GM19455 (cell line): ENCODE measurements around the gene SLC9C2.
"Not testable (repeated sequence)": the region's sequence is repeated elsewhere in the genome, so short reads cannot be mapped to it uniquely, and the experiment has no call there.

Experiments
- ATAC-seq: cut with Tn5 transposase; IDR thresholded peaks from one replicate; pipeline ENCODE4 v1.9.1; 2021; ENCODE audit not compliant: unreplicated experiment

SLC9C2 gene

DNA sequence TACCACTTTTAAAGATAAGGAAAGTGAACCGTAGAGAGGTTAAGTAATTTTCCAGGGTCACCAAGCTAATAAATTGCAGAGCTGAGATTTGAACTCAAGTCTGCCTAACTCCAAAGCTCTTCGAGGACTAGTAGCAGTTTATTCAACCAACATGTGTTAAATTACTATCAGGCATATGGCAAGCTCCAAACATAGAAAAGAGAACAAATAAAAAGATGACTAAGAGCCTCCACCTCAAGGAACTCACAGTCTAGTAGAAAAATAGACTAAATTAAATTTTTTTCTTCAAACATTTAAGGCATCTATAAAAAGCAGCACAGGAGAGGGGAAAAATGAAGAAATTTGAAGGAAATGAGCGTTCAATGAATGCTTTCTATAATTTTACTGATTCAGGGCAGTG is 22.2 kb downstream of the SLC9C2 start:
- ATAC-seq = no peak

DNA sequence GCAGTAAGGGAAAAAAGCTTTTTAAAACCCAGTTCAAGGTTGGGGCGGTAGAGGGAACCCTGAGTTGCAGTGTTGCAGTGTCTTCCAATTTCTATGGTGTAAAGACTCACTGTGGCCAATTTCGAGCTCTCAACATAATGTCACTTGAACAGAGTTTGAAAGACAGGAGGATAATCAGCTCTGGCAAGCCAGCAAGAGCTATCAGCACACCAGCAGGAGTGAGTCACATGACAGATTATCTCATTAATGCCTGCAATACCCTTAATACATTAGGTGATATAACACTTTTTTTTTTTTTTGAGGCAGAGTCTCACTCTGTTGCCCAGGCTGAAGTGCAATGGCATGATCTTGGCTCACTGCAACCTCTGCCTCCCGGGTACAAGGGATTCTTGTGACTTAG is 22.8 kb downstream of the SLC9C2 start:
- no peak for ATAC-seq

DNA sequence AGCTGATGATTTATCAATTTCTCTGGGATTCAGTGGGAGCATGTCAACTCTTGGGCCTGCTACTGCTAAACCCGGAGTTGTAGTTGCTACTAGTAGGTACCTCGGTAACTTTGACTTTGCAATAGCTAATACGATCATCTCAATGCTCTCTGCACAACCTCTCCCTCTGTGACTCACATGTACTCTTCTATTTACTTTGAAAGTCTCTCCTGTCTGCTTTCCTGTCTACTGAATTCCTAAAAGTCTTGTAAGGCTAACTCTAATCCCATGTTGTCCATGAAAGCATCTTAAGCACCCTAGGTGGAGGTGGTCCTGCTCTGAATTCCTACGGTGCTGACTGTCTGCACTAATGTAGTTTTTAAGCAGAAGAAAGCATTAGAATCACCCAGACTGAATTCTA is 29.3 kb downstream of the SLC9C2 start:
- no peak for ATAC-seq

DNA sequence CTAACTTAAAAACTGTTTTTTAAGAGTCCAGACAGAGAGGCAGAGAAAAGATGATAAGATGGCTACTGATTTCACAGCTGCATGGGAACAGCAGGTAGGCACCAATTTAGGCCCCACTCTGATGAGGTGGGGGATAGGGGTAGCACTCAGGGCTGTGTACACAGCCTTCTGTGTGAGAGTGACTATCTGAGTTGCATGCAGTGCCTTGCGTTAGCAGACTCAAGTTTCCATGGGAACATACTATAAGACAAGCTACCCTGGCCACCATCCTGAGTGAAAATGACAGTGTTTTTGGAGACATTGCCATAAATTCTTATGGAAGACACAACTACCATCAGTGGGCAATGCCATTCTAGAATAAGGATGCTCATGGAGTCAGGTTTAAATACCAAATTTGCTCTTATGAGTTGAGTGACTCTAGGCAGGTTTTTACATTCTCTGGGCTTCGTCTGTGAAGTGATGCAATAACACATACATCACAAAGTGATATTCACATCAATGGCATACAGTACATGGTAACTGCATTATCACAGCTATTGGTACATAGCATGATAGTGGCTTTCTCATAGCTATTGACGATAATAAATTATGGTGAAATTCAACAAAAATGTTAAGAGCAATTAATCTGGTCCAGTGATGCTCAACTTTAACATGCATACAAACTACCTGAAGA is 30.5 kb downstream of the SLC9C2 start:
- no peak for ATAC-seq

DNA sequence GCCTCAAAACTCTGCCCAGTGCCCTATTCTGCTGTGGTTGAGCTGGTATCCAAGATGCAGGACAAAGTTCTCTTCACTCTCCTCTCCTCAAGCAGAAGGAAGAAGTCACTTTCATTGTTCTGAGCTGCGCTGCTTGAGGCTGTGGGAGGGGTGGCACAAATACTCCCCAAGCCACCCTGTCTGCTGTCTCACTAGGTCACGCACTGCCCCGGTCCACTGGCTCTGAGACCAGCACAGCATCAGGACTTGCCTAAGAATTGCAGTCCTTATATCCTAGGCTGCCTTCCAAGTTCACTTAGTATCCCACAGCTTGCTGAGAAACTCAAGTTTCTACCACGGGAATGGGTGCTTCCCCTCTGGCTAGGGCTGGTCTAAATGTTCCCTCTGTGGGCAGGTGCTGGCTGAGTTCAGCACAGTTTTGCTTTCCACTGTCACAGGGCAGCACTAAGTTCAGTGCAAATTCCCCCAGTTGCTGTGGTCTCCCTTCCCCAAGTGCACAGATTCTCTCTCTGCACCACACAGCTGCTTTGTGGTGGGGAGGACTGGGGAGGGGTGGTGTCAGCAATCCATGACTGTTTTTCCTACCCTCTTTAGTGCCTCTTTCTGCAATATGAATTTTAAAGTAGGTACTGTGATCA is 32.4 kb downstream of the SLC9C2 start:
- ATAC-seq = no peak

DNA sequence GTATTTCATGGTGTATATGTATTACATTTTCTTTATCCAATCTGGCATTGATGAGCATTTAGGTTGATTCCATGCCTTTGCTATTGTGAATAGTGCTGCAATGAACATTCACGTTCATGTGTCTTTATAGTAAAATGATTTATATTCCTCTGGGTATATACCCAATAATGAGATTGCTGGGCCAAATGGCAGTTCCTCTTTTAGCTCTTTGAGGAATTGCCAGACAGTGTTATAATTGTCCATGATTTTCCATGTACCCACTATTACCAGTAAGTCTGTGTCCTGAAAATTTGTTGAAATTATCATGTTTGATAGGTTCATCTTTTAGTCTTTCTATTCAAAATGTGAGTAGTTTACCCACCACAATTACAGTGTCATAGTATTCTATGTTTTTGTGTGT is 34.4 kb downstream of the SLC9C2 start:
- ATAC-seq = no peak

DNA sequence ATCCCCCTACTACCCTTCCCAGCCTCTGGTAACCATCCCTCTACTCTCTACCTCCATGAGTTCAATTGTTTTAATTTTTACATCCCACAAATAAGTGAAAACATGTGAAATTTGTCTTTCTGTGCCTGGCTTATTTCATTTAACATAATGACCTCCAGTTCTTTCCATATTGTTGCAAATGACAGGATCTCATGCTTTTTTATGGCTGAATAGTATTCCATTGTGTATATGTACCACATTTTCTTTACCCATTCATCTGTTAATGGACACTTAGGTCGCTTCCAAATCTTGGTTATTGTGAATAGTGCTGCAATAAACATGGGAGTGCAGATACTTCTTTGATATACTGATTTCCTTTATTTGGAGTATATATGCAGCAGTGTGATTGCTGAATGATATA is 39.0 kb downstream of the SLC9C2 start:
- not testable (repeated sequence) for ATAC-seq

DNA sequence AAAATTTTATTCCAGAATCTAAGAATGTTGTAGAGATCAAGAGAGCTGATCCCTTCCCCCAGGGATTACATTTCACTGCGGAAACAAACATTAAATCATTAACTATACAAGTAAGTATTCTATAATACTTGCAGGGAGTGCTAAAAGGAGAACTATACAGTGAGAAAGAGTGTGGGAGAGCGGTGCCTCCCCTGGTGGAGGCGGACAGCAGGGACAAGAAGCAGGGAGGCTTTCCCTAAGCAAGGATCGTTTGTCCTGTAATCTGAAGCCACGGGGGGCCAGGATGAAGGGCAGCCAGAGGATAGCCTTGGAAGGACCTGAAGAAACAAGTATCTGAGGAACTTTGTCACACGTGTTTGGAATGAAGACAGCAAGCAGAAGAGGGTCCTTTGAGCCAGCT is 40.1 kb downstream of the SLC9C2 start:
- ATAC-seq = no peak

DNA sequence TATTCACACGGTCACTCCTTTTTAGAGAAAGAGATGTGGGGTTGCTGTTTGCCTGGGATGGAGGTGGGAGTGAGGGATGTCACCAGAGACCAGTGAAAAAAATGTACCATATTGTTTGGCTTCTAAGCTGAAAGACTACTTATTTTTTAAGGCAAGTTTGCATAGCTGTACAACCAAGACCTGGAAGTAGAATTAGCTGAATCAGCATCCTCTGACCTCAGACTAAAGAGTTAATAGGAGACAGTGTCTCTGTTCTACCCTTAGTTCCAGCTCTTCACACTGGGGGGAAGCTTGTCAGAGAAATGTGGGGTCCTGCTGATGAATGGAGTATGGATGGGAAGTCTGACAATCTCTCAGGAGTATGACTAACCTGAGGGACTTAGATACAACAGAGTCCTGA is 41.6 kb downstream of the SLC9C2 start:
- ATAC-seq = no peak

DNA sequence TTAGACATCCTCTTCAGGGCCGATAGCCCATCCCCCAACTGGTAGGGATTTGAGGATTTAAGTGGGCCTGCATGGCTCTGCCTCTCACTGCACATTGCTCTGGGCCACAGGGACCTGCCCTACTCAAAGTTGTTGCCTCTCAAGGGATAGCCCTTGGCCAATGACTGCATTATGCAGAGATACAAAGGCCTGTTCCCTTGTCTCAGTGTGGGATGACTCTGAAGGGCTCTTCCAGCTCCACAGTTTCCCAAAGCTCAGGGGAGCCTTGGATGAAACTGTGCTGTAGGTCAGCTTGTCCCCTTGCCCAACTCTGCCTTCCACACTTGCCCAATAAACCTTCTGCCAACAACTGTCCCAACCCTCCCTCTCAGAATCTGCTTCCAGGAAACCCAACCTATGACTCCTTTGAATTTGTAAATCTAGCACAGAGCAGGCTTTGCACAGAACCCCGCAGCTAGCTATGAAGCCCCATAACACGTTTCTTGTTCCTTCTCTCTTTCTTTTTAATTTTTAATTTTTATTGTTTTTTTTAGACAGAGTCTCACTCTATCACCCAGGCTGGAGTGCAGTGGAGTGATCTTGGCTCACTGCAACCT is 42.5 kb downstream of the SLC9C2 start:
- ATAC-seq = no peak

DNA sequence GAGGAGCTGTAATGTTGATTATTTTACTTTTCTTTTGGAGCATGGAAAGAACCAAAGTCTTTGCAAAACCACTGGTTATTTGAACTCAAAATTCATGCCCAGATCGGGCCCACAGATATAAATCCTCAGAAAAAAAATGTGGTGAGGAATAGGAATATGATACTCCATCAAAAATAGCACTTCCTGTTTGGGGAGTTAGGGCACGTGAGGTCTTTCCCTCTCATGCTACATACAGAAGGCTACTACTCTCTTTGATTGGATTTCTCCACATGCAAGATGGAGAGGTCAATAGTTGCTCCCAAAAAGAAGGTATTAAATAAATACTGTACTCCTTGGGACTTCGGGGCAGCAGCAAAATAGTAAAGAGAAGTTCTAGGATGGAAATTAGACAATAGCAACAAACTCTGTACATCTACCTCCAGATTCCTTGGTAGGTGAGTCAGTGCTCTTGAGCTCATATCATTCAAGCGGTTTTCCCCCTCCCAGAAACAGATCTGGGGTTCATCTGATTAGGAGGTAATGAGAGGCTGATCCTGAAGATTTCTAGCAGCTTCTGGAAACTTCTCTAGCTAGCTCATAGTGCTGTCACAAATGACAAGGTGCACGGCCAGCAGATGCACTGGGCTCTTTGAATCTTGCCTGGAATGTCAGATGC is 47.1 kb downstream of the SLC9C2 start:
- no peak for ATAC-seq

DNA sequence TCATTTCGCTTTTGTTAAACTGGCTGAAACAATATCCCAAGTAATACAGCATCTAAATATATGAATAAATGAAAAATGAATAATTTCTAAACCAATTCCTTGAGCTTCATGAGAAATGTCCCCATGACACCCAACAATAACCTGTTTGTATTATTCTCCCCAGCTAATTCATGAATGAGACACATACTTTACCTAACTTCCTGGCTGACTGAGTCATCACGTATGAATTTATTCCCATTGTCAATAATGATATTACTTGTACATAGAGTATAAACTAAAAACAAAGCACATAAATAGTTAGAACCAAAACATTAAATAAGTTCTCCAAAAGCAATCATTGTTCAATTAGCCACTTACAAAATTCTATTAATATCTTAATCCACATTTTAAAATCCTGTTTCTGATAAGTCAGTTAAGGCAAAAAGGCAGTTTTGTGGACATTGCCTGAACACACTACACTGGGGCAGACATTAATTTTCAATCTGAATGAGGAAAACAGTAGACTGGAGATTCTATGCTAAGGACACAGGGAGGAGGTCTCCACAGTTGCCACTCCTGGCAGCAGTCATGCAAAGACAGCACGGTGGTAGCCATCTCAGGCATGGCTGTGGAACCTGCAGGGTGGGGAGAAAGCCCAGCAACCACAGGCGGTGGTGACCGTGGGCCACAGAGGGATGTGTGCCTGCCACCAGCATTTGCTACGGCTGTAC is 48.2 kb downstream of the SLC9C2 start:
- ATAC-seq = no peak

DNA sequence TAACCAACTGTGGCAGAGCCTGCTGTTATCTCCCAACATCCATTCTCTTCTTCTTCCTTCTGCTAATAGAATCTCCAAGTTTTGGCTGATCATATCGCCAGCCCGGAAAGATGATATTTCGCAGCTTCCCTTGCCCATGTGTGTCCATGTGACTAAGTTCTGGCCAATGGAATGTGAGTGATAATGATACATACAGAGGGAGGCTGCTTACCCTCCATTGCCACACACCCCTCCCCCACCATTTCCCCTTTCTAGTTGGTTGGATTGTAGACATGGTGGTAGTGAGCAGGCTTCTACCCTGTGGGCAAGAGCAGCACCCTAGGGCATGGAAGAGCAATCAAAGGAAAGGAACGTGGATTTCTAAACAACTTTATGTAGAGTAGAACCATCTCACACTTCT is 48.8 kb downstream of the SLC9C2 start:
- ATAC-seq = no peak

DNA sequence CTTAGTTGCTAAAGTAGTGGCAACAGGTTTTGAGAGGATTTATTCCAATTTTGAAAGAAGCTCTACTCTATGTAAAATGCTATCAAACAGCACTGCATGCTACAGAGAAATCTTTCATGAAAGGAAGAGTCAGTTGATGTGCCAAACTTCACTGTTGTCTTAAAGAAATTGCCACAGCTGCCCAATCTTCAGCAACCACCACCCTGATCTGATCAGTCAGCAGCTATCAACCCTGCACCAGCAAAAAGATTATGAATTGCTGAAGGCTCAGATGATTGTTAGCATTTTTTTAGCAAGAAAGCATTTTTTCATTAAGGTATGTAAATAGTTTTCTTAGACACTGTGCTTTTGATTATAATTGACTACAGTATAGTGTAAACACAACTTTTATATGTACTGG is 49.6 kb downstream of the SLC9C2 start:
- ATAC-seq = no peak

DNA sequence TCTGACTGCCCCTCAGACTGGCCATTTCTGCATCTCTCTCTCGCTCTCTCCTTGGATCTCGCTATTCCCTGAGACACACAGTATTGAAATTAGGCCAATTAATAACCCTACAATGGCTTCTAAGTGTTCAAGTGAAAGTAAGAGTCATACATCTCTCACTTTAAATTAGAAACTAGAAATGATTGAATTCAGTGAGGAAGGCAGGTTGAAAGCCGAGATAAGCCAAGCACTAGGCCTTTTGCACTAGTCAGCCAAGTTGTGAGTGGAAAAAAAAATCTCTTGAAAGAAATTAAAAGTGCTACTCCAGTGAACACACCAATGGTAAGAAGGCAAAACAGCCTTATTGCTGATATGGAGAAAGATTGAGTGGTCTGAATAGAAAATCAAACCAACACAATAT is 51.2 kb downstream of the SLC9C2 start:
- ATAC-seq = no peak

DNA sequence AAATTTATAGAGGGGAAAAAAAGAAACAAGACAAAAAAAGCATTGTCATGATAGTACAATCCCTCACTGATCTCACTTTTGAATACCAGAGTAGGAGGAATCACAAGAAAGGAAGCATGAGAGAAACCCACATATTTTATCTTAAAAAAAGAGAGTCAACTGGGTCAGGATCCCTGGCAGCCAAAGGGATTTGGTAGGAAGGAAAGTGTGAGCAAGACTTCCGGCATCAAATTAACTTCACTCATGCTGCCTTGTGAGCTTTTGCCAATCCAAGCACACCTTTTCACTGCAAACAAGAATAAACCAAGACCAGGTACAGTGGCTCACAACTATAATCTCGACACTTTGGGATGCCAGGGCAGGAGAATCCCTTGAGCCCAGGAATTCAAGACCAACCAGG is 53.1 kb downstream of the SLC9C2 start:
- ATAC-seq = no peak

DNA sequence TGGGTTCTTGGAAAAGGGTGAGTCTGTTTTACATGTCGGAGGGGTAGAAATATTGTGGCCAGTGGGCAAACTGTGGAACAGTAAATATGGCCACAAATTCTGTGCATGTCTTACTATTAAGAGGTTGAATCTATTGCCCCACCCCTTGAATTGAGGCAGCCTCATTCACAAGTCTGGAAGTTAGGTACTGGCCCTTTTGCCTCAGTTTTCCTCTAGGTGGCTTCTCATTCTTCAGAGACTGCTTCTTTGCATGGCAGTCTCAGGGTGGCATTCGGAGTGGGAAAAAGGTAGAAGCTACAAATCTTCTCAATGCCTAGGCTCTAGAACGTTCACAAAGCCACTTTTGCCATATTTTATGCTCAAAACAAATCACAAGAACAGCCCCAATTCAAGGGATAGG is 57.2 kb downstream of the SLC9C2 start:
- no peak for ATAC-seq

DNA sequence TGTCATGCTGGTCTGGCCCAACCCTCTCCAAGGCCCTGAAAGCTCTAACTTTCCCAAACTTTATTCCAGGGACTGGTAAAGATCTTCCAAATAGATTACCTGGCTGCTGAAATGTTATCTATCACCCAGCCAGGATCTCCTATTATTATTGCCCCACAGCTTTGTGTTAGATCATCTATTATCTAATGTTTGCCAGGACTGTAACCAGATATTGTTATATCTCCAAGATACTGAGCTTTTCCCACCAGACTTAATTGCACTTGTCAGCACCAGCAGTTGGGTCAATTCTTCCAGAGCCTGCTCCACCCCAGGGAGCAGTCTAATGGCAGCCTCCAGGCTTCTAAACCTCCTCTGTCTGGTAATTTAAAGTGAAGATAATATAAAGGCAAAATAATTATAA is 66.6 kb downstream of the SLC9C2 start:
- no peak for ATAC-seq

DNA sequence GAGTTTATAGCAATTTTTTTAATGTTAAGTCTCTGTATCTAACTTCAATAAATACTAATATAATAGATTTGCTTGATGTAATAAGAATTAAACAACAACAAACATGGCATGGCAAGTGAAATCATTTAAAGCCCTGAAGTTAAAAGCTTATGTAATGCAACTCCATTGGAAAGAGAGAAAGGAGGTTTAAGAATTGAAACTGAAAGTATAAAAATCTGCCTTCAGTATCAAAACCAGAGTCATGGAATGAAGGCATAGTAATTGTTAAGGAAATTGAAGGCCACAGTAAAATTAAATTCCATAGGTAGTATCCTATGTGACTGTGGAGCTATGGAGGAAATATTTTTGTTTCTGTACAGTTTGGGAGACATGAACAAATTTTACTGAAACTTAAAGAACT is 70.6 kb downstream of the SLC9C2 start:
- no peak for ATAC-seq

DNA sequence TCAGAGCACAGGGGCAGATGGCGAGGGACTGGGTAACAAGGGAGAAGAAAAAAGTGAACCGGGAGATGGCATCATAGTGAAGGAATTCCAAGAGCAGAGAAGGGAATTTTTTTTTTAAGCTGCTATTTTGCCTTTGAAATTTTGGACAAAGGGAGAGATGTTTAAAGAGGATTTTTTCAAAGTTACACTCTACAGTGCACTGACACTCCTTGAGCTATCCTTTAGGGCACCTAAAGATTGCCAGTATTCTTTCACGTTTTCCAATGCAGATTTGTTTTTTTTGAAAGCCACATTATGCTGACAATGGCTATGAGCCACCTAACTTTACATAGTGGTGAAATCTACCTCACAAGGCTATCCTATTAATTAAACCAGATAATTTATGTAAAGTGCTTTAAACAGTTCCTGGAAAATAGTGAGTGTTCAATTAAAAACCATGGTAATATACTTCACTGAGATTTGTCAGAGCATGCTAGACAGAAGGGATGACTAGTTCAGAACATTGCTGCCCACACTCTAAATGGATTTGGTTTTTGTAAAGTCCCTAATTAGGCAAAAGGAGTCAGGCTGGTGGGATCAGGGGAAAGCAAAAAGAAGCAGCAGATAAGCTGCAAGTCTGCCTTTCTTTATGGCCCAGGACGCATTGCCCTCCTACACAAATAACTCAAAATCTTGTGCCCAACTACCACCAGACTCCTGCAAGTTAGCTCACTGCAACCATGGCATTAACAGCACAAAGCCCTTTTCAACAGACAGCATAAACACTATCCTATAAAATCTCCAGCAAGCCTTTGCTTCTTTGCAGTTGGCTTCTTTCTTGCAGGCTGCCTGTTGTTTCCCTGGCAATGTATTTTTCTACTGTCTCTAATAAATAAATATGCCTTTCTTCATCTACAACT is 71.8 kb downstream of the SLC9C2 start:
- no peak for ATAC-seq

DNA sequence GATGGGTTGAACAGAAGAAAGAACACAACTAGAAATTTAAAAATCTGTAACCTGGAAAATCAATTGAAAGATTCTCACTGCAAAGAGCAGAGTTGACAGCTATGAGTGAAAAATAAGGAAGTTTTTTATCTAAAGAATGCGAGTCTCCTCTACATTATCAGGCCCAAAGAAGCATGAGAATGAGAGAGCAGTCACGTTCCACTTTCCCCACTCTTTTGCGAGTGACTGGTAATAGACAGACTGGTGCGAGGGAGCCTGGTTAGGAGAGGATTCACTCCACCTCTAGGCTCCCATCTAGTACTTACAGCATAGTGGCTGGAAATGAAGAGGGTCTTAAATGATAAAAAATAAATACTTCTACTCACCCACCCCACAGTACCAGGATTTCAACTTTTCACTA is 73.8 kb downstream of the SLC9C2 start:
- ATAC-seq = no peak
